Endodermal cell (in vitro differentiated cells): Measurements from ENCODE around the gene SKAP1. TPM values are rescaled to one million over a fixed set of nuclear protein-coding genes. Genes with fewer than 3 reads are reported as not detected.

Experiments
- DNase-seq: peaks from one replicate; pipeline ENCODE4 v3.0.0-alpha.2; 2017
- H3K27ac ChIP-seq: 2 replicates; pipeline ENCODE4 v1.5.1; 2013; ENCODE audit warnings: mild to moderate bottlenecking, low read depth, low read length, moderate library complexity
- H3K27me3 ChIP-seq: 2 replicates; pipeline ENCODE4 v1.6.1; 2013; ENCODE audit warnings: mild to moderate bottlenecking, low read length, moderate library complexity; ENCODE audit not compliant: insufficient read depth, control insufficient read depth, poor library complexity, severe bottlenecking
- H3K36me3 ChIP-seq: 2 replicates; pipeline ENCODE4 v1.7.0; 2013; ENCODE audit warnings: mild to moderate bottlenecking, low read length, moderate library complexity; ENCODE audit not compliant: control insufficient read depth, insufficient read depth
- H3K4me1 ChIP-seq: one replicate; pipeline ENCODE4 v1.7.0; 2013; ENCODE audit warnings: low read length; ENCODE audit not compliant: control insufficient read depth, insufficient read depth
- H3K4me3 ChIP-seq: 2 replicates; pipeline ENCODE4 v1.5.1; 2013; ENCODE audit warnings: mild to moderate bottlenecking, low read length, moderate library complexity
- H3K9ac ChIP-seq: 2 replicates; pipeline ENCODE4 v1.6.1; 2013; ENCODE audit warnings: mild to moderate bottlenecking, low read length, moderate library complexity; ENCODE audit not compliant: poor library complexity, severe bottlenecking; ENCODE audit errors: extremely low read depth
- H3K9me3 ChIP-seq: 2 replicates; pipeline ENCODE4 v1.6.1; 2013; ENCODE audit warnings: mild to moderate bottlenecking, low read length, moderate library complexity; ENCODE audit not compliant: control insufficient read depth
- H3K27ac Mint-ChIP-seq: 2 replicates; pipeline ENCODE4 v1.8.0; 2020; ENCODE audit warnings: mixed read lengths
- H3K27me3 Mint-ChIP-seq: 2 replicates; pipeline ENCODE4 v1.8.0; 2021; ENCODE audit warnings: mild to moderate bottlenecking, mixed read lengths; ENCODE audit not compliant: insufficient read depth
- H3K36me3 Mint-ChIP-seq: 2 replicates; pipeline ENCODE4 v1.8.0; 2020; ENCODE audit warnings: low read depth, mixed read lengths
- H3K4me1 Mint-ChIP-seq: 2 replicates; pipeline ENCODE4 v1.8.0; 2020; ENCODE audit warnings: mixed read lengths
- H3K4me3 Mint-ChIP-seq: 2 replicates; pipeline ENCODE4 v1.8.0; 2020; ENCODE audit warnings: mild to moderate bottlenecking, moderate library complexity, mixed read lengths
- H3K9me3 Mint-ChIP-seq: 2 replicates; pipeline ENCODE4 v1.8.0; 2020; ENCODE audit warnings: mild to moderate bottlenecking, mixed read lengths
- WGBS, 2 experiments: methylation state at CpG; one replicate each; pipeline versions ENCODE4 v1.1.5 to v1.1.7; 2013; ENCODE audit warnings: missing lambda C conversion rate in 2 of 2, mixed read lengths in 1 of 2; ENCODE audit not compliant: insufficient coverage in 1 of 2, insufficient read length in 1 of 2; 5-methylcytosine and 5-hydroxymethylcytosine counted together
- total RNA-seq, 2 donors: library from RNA; stranded (reverse); fragmentation: NEBNext Ultra II Directional in 1 of 2; extraction: Animal tissue kit (Norgen Biotek cat#: 25700) in 1 of 2; gene quantifications; 2 replicates in 1 of 2; 3 replicates in 1 of 2; pipeline ENCODE4 v1.2.1, GENCODE V29; 2021
- TF ChIP-seq, protein P1 (sequence below): fragments of 200-600 bp; sonication (generic); conservative IDR thresholded peaks from 2 replicates; pipeline ENCODE4 v1.5.0; 2021; ENCODE audit warnings: antibody characterized with exemption, mild to moderate bottlenecking

SKAP1 gene
- total RNA-seq, 2 donors from 2014 or later = 0.31 to 0.53 TPM

DNA sequence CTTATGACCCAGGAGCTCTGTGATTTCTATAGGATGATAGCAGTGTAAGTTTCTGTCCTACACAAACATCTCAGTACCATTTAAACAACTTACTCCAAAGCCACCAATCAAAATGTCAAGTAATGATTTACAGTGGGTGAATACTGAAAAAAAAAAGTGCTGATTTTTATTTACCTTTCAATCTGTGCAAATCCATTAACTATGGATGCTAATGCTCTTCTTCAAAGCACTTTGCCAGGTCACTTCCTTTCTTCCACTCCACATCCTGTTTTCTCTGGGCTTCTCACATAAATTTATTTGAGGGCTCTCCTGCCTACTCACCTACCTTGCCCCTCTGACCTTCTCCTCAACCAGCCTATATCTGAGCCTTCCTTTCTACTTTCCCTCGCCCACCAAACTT is 101.6 kb downstream of the SKAP1 start:
- Mint-ChIP-seq H3K27me3 (peaks cover 7% of the 10 kb centered on the region), H3K4me3 (no peak overlapping the region), H3K36me3 (no peaks in the 10 kb centered on the region), H3K27ac (no peak overlapping the region), H3K9me3 (no peaks in the 10 kb centered on the region), H3K4me1 (peaks cover 8% of the 10 kb centered on the region)
- no peak overlapping the region for H3K27ac ChIP-seq
- peaks cover 10% of the 10 kb centered on the region for H3K27me3 ChIP-seq
- DNase-seq = no peak
- no peaks in the 10 kb centered on the region for H3K9me3 ChIP-seq
- H3K4me3 ChIP-seq = no peak overlapping the region
- no peaks in the 10 kb centered on the region for H3K4me1 ChIP-seq
- WGBS, 2 experiments = 89% methylated on average over 1 of the region's 1 CpG; no CpG with 5 or more reads in 1 of the 2 experiments
- TF ChIP-seq, protein P1, sequence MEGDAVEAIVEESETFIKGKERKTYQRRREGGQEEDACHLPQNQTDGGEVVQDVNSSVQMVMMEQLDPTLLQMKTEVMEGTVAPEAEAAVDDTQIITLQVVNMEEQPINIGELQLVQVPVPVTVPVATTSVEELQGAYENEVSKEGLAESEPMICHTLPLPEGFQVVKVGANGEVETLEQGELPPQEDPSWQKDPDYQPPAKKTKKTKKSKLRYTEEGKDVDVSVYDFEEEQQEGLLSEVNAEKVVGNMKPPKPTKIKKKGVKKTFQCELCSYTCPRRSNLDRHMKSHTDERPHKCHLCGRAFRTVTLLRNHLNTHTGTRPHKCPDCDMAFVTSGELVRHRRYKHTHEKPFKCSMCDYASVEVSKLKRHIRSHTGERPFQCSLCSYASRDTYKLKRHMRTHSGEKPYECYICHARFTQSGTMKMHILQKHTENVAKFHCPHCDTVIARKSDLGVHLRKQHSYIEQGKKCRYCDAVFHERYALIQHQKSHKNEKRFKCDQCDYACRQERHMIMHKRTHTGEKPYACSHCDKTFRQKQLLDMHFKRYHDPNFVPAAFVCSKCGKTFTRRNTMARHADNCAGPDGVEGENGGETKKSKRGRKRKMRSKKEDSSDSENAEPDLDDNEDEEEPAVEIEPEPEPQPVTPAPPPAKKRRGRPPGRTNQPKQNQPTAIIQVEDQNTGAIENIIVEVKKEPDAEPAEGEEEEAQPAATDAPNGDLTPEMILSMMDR = no peak
- no peaks in the 10 kb centered on the region for H3K36me3 ChIP-seq
- no peak overlapping the region for H3K9ac ChIP-seq

DNA sequence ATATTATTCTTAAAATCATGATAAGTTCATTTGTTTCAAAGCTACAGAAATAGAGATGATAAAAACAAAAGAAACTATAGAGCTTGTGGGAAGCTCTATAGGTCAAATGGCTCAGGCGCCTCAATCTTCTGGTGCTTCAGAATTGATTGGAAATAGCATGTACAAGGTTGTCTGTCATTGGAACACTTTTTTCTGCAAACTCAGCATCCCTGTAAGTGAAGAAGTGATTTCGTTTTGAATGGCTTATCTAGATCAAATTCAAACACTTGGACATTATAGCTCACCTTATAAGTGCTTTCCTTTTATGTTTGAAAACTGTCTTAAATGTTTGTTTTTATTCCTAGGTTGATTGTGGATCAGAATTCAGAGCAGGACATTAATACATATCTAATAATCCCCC is 103.7 kb downstream of the SKAP1 start:
- no peak overlapping the region for H3K27ac ChIP-seq
- Mint-ChIP-seq H3K4me1 (peaks cover 8% of the 10 kb centered on the region), H3K27me3 (peaks cover 5% of the 10 kb centered on the region), H3K27ac (no peak overlapping the region), H3K9me3 (no peaks in the 10 kb centered on the region), H3K36me3 (no peaks in the 10 kb centered on the region), H3K4me3 (no peak overlapping the region)
- DNase-seq = no peak
- H3K4me3 ChIP-seq = no peak overlapping the region
- 83 to 100% methylated on average over 1 to 2 of the region's 2 CpGs for WGBS, 2 experiments
- TF ChIP-seq, protein P1 = no peak
- no peaks in the 10 kb centered on the region for H3K4me1 ChIP-seq
- H3K9me3 ChIP-seq = no peaks in the 10 kb centered on the region
- no peaks in the 10 kb centered on the region for H3K27me3 ChIP-seq
- H3K36me3 ChIP-seq = no peaks in the 10 kb centered on the region
- no peak overlapping the region for H3K9ac ChIP-seq

DNA sequence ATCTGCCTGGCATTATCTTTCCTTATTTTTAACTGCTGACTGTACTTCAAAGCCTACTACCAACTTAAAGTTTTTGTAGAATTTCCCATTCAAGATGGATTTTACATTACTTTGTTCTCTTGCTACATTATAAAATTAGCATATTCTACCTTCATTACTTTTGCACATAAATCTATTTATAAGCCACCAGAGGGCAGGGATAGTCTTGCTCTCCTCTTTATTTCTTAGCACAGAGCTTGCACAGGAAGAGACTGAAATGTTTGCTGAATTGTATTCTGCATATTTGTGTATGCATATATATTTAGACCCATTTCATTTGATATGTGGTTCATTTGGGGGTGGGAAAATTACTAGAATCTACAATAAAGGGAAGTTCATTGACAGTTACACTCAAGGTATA is 108.0 kb downstream of the SKAP1 start:
- Histone ChIP-seq H3K4me1 (no peaks in the 10 kb centered on the region), H3K9me3 (no peaks in the 10 kb centered on the region), H3K27ac (no peak overlapping the region), H3K27me3 (peaks cover 8% of the 10 kb centered on the region), H3K36me3 (no peaks in the 10 kb centered on the region), H3K9ac (no peak overlapping the region), H3K4me3 (no peak overlapping the region)
- Mint-ChIP-seq H3K4me1 (no peaks in the 10 kb centered on the region), H3K4me3 (no peak overlapping the region), H3K27me3 (peaks cover 19% of the 10 kb centered on the region), H3K27ac (no peak overlapping the region), H3K9me3 (no peaks in the 10 kb centered on the region), H3K36me3 (no peaks in the 10 kb centered on the region)
- TF ChIP-seq, protein P1 = peak; percentile 19
- no peak for DNase-seq
